ENCODE measurements around the gene OPALIN. TPM values are rescaled to one million over a fixed set of nuclear protein-coding genes. Genes with fewer than 3 reads are reported as not detected.

OPALIN gene
- total and polyA plus RNA-seq, 10 of the 15 experiments (the other 5 are each of a cell fraction or from before 2014, with no cell fraction given): not detected

GRCh38 chr10:96334616-96335526 is 23.9 kb downstream of the OPALIN start:
- in situ Hi-C loops (cut with MboI): no loop called here

More at GRCh38 chr10:96334616-96335526, 23.9 kb downstream of the OPALIN start:
- no peak overlapping the region for H3K27ac ChIP-seq (ENCODE audit: control insufficient read depth, insufficient read depth)
- no peaks in the 10 kb centered on the region for H3K36me3 ChIP-seq (ENCODE audit: control insufficient read depth in 2 of 2, insufficient read depth in 2 of 2, low read length in 1 of 2)
- 19% methylated on average over 5 of the region's 5 CpGs for WGBS (ENCODE audit: insufficient coverage, insufficient replicate concordance, low lambda C conversion rate, missing lambda C conversion rate)
- ATAC-seq (no peak; the same call in 2 of the 3 replicates), FAIRE-seq (no peak), DNase-seq (ENCODE audit: low read depth, low spot score) (no peak)
- ChIA-PET POLR2A (no interaction called here), CTCF (interaction anchor here (0.7 to 9.4 kb wide), 21 partner anchors 8 to 641 kb away, joined by 3 to 142 read pairs (median 5); partner anchors contain the start of gene TCTN3), SMC1A (ENCODE audit: uncharacterized antibody, unreplicated experiment) (interaction anchor here (0.8 to 1.7 kb wide), 8 partner anchors 16 to 107 kb away, joined by 3 to 7 read pairs (median 3); no protein-coding TSS in a partner anchor), RAD21 (ENCODE audit: unreplicated experiment) (interaction anchor here (0.7 to 5.4 kb wide), 6 partner anchors 47 to 640 kb away, joined by 3 to 24 read pairs (median 4); no protein-coding TSS in a partner anchor)
- no peak overlapping the region for H3K4me3 ChIP-seq
- H3K4me2 ChIP-seq (ENCODE audit: control insufficient read depth, insufficient read depth): no peak overlapping the region
- no peak overlapping the region for H2AFZ ChIP-seq (ENCODE audit: control insufficient read depth, low read depth, low read length)
- H3K27me3 ChIP-seq (replicated peaks in 1 of 2; ENCODE audit: control insufficient read depth in 2 of 2, insufficient read depth in 2 of 2, low read length in 1 of 2): no peaks in the 10 kb centered on the region
- no peaks in the 10 kb centered on the region for H3K9me3 ChIP-seq (replicated peaks; ENCODE audit: control insufficient read depth, insufficient read depth, low read length)
- intact Hi-C loops (cut with micrococcal nuclease; ENCODE audit: unreplicated experiment): no loop called here
- H3K4me1 ChIP-seq (ENCODE audit: control insufficient read depth, insufficient read depth, low read length): no peaks in the 10 kb centered on the region
- no peaks in the 10 kb centered on the region for H4K20me1 ChIP-seq (ENCODE audit: control insufficient read depth, insufficient read depth)
- H3K9ac ChIP-seq (ENCODE audit: control insufficient read depth, insufficient read depth, low read length): no peak overlapping the region
- no TSS peak for BruUV-seq (replicated peaks)
- TF ChIP-seq CTCF (IDR thresholded peaks at IDR 0.05 in 2 of 3, conservative IDR thresholded peaks at IDR 0.05 in 1 of 3; ENCODE audit: control insufficient read depth in 2 of 3, extremely low read depth in 1 of 3, insufficient read depth in 1 of 3, low read depth in 3 of 3, low read length in 3 of 3) (peak; percentile 62 to 77 (median 62); a peak in 5 of 6 replicates), RAD21 (IDR thresholded peaks at IDR 0.05; ENCODE audit: insufficient read depth, low read depth, low read length) (peak; percentile 47), EZH2 (IDR thresholded peaks at IDR 0.05; ENCODE audit: borderline replicate concordance, control insufficient read depth, low read depth, low read length) (no peak), PBX3 (IDR thresholded peaks at IDR 0.05; ENCODE audit: insufficient replicate concordance, low read depth, low read length) (no peak)
- H3K79me2 ChIP-seq (ENCODE audit: control insufficient read depth, insufficient read depth, low read length): no peaks in the 10 kb centered on the region

Data from GM12878 (cell line).